Stimulated activated CD8-positive, alpha-beta memory T cell treated with anti-CD3 and anti-CD28 coated beads, Interleukin-4, amount 100 ng/mL, for 4 hours (primary cell): Measurements from ENCODE around the gene IPO13.

Experiments used
- DNase-seq, 2 donors: peaks; one replicate each; pipeline ENCODE4 v3.0.0-alpha.2; 2020; ENCODE audit warnings: low read depth in 2 of 2, low spot score in 1 of 2

Gene IPO13

DNA sequence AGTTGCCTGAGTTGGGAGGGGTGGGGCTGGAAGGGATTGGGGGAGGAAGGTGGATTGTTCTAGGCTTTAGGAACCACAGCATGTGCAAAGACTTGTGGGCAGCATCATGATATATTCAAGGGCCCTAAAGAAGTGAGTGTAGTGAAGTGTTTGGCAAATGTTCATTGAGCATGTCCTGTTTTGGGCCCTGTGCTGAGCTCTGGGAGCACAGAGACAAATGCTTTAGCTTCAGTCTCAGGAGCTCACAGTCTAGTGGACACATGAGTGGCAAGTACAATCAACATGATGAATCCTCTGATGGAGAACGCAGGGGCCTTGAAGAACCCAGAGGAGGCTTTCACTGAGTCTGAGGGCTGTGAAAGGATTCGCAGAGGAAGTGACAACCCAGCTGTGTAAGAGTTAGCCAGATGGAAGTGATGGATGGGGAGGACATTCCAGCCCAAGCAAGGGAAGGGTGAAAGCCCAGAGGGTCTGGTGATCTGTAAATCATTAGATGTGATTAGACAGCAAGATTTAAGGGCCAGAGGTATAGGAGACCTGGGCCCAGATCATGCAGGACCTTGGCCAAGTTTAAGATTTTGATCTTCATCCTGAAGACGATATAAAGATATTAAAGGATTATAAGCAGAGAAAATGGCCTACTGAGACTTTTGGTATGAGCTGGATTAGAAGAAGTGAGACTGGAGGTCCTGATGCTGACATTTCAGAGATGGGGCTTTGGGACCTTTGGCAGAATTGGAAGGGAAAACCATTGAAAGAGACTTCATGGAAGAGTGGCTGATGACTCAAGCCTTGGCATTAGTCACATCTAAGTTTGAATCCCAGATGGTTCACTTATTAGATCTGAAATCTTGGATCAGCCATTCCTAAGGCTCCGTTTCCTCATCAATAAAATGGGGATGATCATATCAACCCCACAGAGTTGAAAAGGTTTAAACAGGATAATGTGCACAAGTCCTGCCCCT lies 4.6 kb downstream of the IPO13 start:
- DNase-seq, result no peak

DNA sequence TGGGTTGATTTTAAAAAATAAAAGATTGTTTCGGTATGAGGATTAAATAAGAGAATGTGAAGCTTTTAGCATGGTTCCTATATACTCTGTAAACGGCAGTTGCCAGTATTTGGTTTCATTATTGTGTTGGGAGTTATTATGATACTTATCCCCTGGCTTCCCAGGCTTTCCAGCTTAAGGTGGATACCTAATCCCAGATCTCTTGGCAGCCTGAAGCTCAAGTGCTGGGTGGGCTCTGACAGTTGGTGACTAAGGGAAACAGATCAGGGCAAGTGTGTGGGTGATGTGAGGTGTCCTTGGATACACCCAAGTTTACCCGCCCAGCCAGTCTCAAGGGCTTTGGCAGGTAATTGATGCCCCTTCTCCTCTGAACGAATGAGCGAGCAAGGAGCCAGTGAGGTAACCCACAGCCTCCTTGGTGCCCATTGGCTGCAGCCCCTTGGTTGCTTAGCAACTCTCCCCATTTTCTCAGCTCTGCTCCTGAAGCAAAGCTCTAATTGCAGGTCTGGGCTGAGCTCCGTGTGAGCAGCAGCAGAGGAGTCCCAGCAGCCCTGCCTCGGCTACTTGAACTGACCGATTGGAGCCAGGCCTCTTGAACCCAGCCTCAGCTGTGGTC lies 6.1 kb downstream of the IPO13 start:
- no peak for DNase-seq

DNA sequence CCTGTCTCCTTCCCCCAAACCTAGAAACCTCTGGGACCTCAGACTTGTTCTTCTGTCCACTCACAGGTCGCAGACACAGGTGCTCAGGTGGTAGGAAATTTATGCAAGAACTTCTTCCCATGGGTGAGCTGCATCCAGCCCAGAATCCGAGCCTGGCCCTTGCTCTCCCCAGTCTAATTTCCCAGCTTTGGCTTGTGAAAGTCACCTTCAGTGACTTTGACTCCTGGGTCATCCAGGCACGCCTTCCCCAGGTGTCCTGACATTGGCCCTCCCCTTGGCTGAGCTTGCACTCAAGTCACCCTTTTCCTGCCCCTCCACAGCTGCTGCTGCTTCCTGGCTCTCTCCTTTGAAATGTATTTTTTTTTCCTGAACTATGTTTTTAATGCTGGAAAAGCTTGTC lies 6.6 kb downstream of the IPO13 start:
- no peak for DNase-seq

DNA sequence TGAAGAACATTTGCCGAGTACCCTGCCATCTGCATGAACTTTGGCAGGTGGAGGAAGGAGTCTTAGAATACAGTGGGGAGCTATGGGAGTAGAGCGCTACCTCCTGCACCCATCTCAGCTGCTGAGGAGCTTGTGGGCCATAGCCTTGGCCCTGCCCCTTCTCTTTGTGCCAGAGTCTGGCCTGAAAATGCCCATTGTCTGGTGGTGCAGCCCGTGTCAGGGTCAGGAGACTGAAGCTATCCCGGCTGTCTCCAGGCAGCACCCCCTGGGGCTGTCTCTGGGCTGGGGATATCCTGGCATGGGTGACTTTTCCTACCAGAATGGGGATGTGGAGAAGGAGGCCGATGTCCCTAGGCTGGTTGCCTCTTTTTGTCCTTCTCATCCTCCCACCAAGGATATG lies 7.3 kb downstream of the IPO13 start:
- no peak for DNase-seq

DNA sequence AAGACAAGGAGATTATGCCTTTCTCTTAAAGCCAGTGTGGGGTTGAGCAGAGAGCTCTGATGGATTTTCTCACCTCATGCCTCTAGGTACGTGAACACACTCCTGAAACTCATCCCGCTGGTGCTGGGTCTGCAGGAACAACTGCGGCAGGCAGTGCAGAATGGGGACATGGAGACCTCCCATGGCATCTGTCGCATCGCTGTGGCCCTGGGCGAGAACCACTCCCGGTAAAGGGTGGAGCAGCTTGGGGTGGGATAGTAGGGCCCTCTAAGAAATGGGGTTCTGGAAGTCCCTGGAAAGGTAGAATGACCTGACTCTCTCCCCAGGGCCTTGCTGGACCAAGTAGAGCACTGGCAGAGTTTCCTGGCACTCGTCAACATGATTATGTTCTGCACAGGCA lies 9.5 kb downstream of the IPO13 start:
- no peak for DNase-seq

DNA sequence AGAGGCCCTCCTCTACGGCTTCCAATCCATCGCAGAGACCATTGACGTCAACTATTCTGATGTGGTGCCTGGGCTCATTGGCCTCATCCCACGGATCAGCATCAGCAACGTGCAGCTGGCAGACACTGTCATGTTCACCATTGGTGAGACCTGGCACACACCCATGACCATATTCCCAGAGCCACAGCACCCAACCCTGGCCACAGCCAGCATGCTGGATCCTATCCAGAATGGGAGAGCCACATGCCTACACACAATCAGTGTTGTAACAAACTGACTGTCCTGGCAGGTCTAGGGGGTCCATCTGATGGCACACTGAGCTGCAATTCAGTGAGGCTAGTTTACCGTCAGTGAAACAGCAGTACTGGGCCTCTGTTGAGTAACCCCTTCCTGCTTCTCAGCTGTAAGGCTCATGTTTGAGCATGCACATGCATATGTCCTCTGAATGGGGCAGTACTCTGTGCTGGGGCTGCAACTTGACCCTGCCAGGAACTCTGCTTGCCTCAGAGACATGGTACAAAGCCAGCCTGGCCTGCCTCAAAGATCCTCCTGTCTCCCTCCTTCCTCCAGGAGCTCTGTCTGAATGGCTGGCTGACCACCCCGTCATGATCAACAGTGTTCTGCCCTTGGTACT lies 10.8 kb downstream of the IPO13 start:
- DNase-seq, result no peak

DNA sequence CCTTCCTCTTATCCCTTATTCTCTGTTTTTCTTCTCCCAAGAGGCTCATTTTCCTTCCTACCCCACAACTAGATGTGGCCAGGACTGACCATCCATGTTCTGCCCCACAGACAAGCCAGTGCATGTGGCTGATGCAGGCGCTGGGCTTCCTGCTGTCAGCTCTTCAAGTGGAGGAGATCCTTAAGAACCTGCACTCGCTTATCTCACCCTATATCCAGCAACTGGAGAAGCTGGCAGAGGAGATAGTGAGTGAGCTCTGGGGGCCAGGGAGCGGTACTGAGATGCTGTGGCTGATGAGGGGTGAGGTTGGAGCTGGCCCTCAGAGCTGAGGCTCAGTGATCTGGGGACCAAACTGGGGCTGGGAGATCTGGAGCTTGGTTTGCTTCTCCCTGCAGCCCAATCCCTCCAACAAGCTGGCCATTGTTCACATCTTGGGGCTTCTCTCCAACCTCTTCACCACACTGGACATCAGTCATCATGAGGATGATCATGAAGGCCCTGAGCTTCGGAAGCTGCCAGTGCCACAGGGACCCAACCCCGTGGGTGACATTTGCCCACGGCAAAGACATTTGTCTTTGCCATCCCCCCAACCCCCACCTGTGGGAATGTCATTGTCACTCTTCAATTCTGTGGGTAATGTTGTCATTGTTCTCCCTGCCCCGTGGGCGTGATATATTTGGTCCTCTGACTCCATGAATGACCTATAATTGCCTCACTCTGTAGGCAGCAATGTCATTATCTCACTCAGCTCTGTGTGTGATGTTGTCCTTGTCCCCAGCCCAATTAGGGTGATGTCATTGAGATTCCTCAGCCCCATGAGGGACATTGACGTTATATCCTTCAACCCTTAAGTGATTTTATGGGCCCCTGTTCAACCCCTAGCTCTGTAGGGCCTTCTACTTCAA lies 11.9 kb downstream of the IPO13 start:
- DNase-seq, result no peak

DNA sequence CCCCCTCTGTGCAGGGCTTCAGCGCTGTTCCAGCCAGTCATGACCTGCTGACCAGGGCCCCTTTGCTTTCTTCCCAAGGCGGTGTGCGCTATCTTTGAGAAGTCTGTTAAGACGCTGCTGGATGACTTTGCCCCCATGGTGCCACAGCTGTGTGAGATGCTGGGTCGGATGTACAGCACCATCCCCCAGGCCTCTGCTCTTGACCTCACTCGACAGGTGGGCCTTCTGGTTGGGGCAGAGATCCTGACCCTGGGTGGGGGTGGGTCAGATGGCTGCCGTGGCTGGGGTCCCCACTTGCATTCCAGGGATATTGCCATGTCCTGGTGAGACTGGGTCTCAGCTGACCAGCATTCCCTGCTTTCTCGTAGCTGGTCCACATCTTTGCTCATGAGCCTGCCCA lies 14.0 kb downstream of the IPO13 start:
- no peak for DNase-seq

DNA sequence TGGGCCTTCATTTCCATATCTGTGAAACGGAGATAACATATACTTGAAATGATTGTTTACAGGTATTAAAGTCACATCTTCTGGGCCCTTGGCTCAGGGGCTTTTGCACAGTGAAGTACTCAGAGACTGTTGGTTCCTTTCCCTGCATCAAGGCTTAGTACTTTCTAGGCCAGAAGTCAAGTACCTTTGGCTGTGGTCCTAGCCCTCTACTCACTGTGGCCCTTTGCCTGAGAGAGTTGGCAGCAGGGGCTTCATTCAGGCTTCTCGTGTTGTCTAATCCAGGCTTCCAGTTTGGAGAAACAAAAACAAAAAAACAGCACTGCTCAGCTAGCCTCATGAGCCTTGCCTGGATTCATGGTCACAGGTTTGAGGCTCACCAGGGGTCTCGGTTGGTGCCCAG lies 14.9 kb downstream of the IPO13 start:
- DNase-seq, result no peak

DNA sequence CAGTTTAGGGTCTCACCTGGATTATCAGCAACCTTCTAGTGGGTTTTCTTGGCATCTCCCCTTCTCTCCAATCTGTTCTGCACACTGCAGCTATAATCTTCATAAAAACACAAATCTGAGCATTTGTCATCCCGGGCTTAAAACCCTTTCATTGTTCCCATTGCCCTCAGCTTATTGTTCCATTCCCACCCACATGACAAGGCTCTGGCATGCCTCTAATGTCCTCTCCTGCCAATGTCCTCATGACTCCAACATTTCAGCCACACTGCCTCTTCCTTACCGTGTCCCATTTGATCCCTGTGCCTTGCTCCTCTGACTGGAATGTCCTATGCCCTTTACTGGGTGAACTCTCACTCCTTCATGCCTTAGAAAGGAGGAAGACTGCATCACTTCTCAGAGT lies 15.6 kb downstream of the IPO13 start:
- DNase-seq, result no peak

DNA sequence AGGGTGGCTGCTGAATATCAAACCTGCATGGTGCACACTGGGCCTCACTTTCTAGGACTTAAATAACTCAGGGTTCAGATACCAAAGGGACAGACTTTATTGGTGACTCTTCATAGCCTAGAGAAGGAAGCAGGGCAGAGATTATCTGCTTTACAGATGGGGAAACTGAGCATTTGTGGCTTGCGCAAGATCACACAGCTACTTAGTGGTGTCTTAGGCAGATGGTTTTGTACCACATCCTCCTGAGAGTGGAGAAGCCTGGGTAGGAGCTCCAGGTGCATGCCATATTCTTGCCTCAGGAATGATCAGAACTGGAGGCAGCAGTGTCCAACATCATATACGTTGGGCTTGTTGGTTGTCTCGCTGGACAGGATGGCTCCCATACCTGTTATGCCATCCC lies 16.3 kb downstream of the IPO13 start:
- DNase-seq, result no peak

DNA sequence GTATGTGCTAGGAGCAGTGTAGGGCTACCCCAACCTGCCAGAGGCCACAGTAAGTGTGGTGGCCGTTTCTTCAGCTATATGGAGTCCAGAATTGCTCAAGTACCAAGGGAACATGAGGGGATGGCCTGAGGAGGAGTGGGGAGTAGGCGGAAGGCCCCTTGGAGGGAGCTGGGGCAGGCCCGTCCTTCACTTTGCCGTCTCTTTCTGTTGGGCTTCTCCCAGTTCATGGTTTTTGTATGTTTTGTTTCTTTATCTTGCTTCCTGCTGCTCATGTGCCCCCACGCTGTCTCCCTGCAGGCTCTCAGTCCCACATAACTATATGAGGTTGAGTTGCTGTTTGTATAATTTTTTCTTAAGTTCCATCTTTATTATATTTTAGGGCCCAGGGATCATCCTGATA lies 17.1 kb downstream of the IPO13 start:
- DNase-seq, result no peak

DNA sequence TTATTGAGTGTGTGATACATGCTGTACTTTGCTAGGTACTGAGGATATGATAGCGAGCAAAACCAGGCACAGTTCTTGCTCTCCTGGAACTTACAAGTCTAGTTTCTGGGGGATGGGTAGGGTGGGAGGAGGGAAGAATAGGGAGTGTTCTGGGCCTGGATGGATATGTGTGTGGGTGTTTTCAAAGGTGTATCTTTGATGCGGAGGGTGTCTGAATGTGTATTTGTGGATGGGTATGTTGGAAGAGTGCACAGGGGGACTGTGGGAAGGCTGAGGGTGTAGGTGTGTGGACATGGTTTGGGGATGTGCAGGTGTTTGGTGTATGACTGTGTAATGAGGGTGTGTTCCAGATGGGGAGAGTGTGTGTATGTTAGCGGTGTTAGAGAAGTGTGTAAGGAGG lies 18.6 kb downstream of the IPO13 start:
- DNase-seq, result no peak

DNA sequence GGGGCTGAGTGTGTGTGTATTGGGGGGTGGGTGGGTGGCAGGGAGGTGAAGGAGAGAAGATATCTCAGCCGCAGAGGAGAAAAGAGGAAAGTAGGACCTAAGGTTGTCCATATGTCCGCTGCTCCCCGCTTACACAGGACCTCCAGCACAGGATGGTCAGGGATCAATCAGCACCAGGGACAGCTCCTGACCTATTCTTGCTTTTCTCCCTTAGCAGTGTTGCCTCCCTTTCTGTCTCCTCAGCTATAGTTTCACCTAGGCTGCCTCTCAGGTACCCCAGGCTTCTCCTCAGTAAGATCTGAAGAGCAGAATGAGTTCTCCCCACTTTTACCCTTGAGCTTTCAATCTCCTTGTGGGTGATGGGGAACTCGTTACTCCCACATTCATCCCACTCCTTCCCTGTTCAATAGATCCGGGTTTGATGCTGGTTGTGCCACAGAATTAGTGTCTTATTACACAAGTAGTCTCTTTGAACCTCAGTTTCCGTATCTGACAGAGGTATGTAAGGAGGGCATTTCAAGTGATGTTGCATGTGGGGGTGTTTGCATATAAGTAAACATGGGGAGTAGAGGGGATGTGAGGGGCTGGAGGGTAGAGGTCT lies 21.7 kb downstream of the IPO13 start:
- no peak for DNase-seq

DNA sequence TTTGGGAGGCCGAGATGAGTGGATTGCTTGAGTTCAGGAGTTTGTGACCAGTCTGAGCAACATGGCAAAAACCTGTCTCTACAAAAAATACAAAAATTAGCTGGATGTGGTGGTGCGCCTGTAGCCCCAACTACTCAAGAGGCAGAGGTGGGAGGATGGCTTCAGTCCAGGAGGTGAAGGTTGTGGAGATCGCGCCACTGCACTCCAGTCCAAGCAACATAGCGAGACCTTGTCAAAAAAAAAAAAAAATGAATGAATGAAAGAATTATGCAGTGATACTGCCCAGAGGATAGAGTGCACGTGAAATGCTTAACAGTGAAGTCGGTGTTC lies 22.6 kb downstream of the IPO13 start:
- no peak for DNase-seq

DNA sequence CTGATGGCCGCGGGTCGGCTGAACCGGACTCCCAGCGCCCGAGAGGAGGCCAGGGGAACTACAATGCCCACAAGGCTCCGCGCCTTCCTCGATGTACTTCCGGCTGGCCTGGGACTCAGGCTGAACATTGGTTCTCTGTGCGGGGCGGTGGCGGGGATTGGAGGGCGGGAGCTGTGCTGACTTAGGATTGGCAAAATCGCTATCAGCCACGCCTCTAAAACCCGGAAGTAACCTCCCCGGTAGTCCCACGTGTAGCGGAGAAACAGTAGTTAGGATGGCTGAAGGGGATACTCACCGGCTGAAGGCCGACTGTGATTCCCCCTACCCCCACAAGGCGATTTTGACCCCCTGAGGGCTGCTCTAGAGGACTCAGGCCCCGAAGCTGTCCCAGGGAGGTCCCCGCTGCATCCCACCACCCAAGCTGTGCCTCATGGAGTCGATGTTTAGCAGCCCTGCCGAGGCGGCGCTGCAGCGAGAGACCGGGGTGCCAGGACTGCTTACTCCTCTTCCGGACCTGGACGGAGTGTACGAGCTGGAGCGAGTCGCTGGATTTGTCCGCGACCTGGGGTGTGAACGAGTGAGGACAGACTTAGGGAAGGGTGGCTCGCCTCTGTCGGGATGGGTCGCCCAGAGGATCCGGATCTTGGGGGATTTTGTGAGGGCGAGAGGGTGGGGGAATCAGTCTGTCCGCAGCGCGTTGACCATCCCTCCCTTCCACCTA lies 23.2 kb downstream of the IPO13 start, which contains the start of gene DPH2:
TSS of gene DPH2 (plus strand) at position 265 of the 721 bp plus-strand sequence. CDS start at position 431, 166 bp downstream.
- peak; percentile 91 to 93 for DNase-seq

DNA sequence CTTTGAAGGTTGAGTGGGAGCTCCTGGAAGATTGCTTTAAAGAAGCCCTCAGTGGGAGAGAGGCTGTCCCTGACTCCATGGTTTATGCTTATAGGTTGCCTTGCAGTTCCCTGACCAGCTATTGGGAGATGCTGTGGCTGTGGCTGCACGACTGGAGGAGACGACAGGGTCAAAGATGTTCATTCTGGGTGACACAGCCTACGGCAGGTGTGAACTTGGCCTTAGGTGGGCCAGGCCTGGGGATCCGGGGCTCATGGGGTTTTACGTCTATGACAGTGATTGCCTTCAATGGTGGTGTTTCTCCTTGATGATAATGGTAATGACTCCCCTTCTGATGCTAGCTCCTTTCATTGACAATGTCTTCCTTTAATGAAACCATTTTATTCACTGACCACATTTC lies 23.8 kb downstream of the IPO13 start:
- no peak for DNase-seq

DNA sequence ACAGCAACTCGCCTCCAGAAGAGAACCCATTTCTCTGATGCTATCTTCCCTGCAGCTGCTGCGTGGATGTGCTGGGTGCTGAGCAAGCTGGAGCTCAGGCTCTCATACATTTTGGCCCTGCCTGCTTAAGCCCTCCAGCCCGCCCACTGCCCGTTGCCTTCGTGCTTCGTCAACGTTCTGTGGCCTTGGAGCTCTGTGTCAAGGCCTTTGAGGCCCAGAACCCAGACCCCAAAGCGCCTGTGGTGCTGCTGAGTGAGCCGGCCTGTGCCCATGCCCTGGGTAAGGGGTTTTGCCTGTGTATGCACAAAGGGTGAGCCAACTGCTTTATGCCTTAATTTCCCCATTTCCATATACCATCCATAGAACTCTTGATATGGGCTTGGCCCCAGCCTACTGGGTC lies 24.2 kb downstream of the IPO13 start:
- no peak for DNase-seq

DNA sequence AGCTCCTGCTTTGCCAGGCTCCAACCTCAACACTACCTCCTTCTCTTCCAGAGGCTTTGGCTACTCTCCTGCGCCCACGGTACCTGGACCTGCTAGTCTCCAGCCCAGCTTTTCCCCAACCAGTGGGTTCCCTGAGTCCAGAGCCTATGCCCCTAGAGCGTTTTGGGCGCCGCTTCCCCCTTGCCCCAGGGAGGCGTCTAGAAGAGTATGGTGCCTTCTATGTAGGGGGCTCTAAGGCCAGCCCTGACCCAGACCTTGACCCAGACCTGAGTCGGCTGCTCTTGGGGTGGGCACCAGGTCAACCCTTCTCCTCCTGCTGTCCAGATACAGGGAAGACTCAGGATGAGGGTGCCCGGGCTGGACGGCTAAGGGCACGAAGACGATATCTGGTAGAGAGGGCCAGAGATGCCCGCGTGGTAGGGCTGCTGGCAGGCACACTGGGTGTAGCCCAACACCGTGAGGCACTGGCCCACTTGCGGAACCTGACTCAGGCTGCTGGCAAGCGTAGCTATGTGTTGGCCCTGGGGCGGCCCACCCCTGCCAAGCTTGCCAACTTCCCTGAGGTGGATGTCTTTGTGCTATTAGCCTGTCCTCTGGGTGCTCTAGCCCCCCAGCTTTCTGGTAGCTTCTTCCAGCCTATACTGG lies 24.7 kb downstream of the IPO13 start:
- no peak for DNase-seq

DNA sequence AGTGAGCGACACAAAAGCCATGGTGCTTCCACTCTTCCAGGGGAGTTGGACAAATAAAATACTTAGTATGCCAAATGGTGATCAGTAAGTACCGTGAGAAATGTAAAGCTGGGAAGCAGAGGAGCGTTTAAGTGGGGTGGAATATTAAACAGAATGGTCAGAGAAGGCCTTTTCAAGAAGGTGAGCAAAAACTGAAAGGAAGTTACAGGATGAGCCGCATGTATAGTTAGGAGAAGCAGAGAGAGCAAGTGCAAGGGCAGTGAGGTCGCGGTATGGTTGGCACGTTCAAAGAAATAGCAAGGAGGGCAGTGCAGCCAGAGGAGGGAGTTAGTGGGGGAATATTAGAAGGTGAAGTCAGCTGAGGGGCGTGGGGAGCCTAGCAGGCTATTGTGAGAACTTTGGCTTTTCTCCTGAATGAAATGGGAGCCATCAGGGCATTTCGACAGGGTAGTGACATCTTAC lies 27.3 kb downstream of the IPO13 start:
- DNase-seq, result no peak
